Stimulated activated memory B cell treated with anti-CD40 and anti-IgM and Interleukin-4, amounts not matched to agents 10 μg/mL and 1 μg/mL and 100 μg/mL, for 72 hours (primary cell): ENCODE data around the gene CYP4F3.
"Not testable (repeated sequence)": the region's sequence is repeated elsewhere in the genome, so short reads cannot be mapped to it uniquely, and the experiment has no call there.

ENCODE experiments used
- ATAC-seq: fragments of 150-1000 bp; cut with Tn5 transposase; 2 replicates; pipeline ENCODE4 v1.10.0; 2021
- H3K27ac Mint-ChIP-seq: one replicate; pipeline ENCODE4 v1.8.0; 2022; ENCODE audit warnings: mild to moderate bottlenecking, mixed read lengths
- H3K27me3 Mint-ChIP-seq: one replicate; pipeline ENCODE4 v1.8.0; 2022; ENCODE audit warnings: mixed read lengths
- H3K36me3 Mint-ChIP-seq: one replicate; pipeline ENCODE4 v1.8.0; 2022; ENCODE audit warnings: mixed read lengths
- H3K4me1 Mint-ChIP-seq: one replicate; pipeline ENCODE4 v1.8.0; 2022; ENCODE audit warnings: mixed read lengths
- H3K4me3 Mint-ChIP-seq: one replicate; pipeline ENCODE4 v1.8.0; 2022; ENCODE audit warnings: mild to moderate bottlenecking, moderate library complexity, mixed read lengths
- H3K9me3 Mint-ChIP-seq: one replicate; pipeline ENCODE4 v1.8.0; 2022; ENCODE audit warnings: mixed read lengths

CYP4F3 gene

GRCh38 chr19:15640294-15640903, at the start of gene CYP4F3:
Gene CYP4F3 (plus strand): TSS chr19:15640897. CDS start chr19:15641416, 519 bp downstream.
- no peak for ATAC-seq
- Mint-ChIP-seq H3K9me3 (peaks cover 13% of the 10 kb centered on the region), H3K36me3 (no peaks in the 10 kb centered on the region), H3K4me1 (peaks cover 30% of the 10 kb centered on the region), H3K27ac (no peak within 1 kb of the TSS), H3K27me3 (peaks cover 26% of the 10 kb centered on the region), H3K4me3 (no peak within 1 kb of the TSS)

GRCh38 chr19:15591796-15592195, 48.9 kb upstream of the CYP4F3 start:
- peaks cover 62% of the 10 kb centered on the region for H3K27me3 Mint-ChIP-seq
- peaks cover 6% of the 10 kb centered on the region for H3K4me1 Mint-ChIP-seq
- no peak overlapping the region for H3K4me3 Mint-ChIP-seq
- no peak overlapping the region for H3K27ac Mint-ChIP-seq
- H3K36me3 Mint-ChIP-seq, result no peaks in the 10 kb centered on the region
- ATAC-seq, result no peak
- peaks cover 6% of the 10 kb centered on the region for H3K9me3 Mint-ChIP-seq

- not testable (repeated sequence) for H3K27ac Mint-ChIP-seq, H3K4me3 Mint-ChIP-seq, ATAC-seq, H3K9me3 Mint-ChIP-seq, H3K4me1 Mint-ChIP-seq, H3K36me3 Mint-ChIP-seq
- H3K27me3 Mint-ChIP-seq, result peaks cover 59% of the 10 kb centered on the region
Measured at GRCh38 chr19:15592506-15592905, 48.2 kb upstream of the CYP4F3 start.

GRCh38 chr19:15593766-15594165, 46.9 kb upstream of the CYP4F3 start:
- peaks cover 47% of the 10 kb centered on the region for H3K27me3 Mint-ChIP-seq
- not testable (repeated sequence) for H3K9me3 Mint-ChIP-seq, H3K36me3 Mint-ChIP-seq, ATAC-seq, H3K4me3 Mint-ChIP-seq, H3K27ac Mint-ChIP-seq, H3K4me1 Mint-ChIP-seq

GRCh38 chr19:15595069-15595468, 45.6 kb upstream of the CYP4F3 start:
- peaks cover 6% of the 10 kb centered on the region for H3K9me3 Mint-ChIP-seq
- no peak overlapping the region for H3K27ac Mint-ChIP-seq
- no peak for ATAC-seq
- no peaks in the 10 kb centered on the region for H3K4me1 Mint-ChIP-seq
- H3K27me3 Mint-ChIP-seq, result peaks cover 37% of the 10 kb centered on the region
- H3K36me3 Mint-ChIP-seq, result no peaks in the 10 kb centered on the region
- no peak overlapping the region for H3K4me3 Mint-ChIP-seq

GRCh38 chr19:15607978-15608925, 32.4 kb upstream of the CYP4F3 start:
- H3K27me3 Mint-ChIP-seq, H3K36me3 Mint-ChIP-seq, H3K4me3 Mint-ChIP-seq, H3K4me1 Mint-ChIP-seq, ATAC-seq, H3K27ac Mint-ChIP-seq, H3K9me3 Mint-ChIP-seq: not testable (repeated sequence)

- H3K4me1 Mint-ChIP-seq, result no peaks in the 10 kb centered on the region
- no peaks in the 10 kb centered on the region for H3K36me3 Mint-ChIP-seq
- no peak overlapping the region for H3K27ac Mint-ChIP-seq
- H3K4me3 Mint-ChIP-seq, result no peak overlapping the region
- no peaks in the 10 kb centered on the region for H3K9me3 Mint-ChIP-seq
- ATAC-seq, result no peak
- H3K27me3 Mint-ChIP-seq, result peaks cover 7% of the 10 kb centered on the region
Measured at GRCh38 chr19:15609261-15609660, 31.4 kb upstream of the CYP4F3 start.

- no peak for ATAC-seq
- Mint-ChIP-seq H3K27me3 (peaks cover 29% of the 10 kb centered on the region), H3K9me3 (peaks cover 4% of the 10 kb centered on the region)
Measured at GRCh38 chr19:15612342-15612741, 28.4 kb upstream of the CYP4F3 start.

GRCh38 chr19:15613338-15613737, 27.4 kb upstream of the CYP4F3 start:
- Mint-ChIP-seq H3K36me3 (no peaks in the 10 kb centered on the region), H3K4me1 (no peaks in the 10 kb centered on the region), H3K27ac (no peak overlapping the region), H3K4me3 (no peak overlapping the region), H3K27me3 (peaks cover 39% of the 10 kb centered on the region), H3K9me3 (peaks cover 4% of the 10 kb centered on the region)
- no peak for ATAC-seq

More at GRCh38 chr19:15612342-15612741, 28.4 kb upstream of the CYP4F3 start:
- no peaks in the 10 kb centered on the region for H3K36me3 Mint-ChIP-seq
- H3K27ac Mint-ChIP-seq, result no peak overlapping the region
- no peak overlapping the region for H3K4me3 Mint-ChIP-seq
- H3K4me1 Mint-ChIP-seq, result no peaks in the 10 kb centered on the region

- ATAC-seq, result no peak
Measured at GRCh38 chr19:15614507-15615379, 26.0 kb upstream of the CYP4F3 start, which contains the start of gene CYP4F8. Gene CYP4F8 (plus strand): TSS chr19:15615218. CDS start chr19:15615617, 399 bp downstream.

GRCh38 chr19:15615526-15615925, 25.2 kb upstream of the CYP4F3 start:
- no peaks in the 10 kb centered on the region for H3K36me3 Mint-ChIP-seq
- H3K27me3 Mint-ChIP-seq, result peaks cover 54% of the 10 kb centered on the region
- H3K27ac Mint-ChIP-seq, result no peak overlapping the region
- H3K4me1 Mint-ChIP-seq, result no peaks in the 10 kb centered on the region
- H3K4me3 Mint-ChIP-seq, result no peak overlapping the region
- peak; percentile 24 for ATAC-seq
- peaks cover 4% of the 10 kb centered on the region for H3K9me3 Mint-ChIP-seq

More at GRCh38 chr19:15614507-15615379, 26.0 kb upstream of the CYP4F3 start, which contains the start of gene CYP4F8:
- Mint-ChIP-seq H3K27me3 (peaks cover 53% of the 10 kb centered on the region), H3K36me3 (no peaks in the 10 kb centered on the region), H3K4me3 (no peak within 1 kb of the TSS), H3K9me3 (peaks cover 4% of the 10 kb centered on the region), H3K27ac (no peak within 1 kb of the TSS), H3K4me1 (no peaks in the 10 kb centered on the region)

- Mint-ChIP-seq H3K27ac (no peak overlapping the region), H3K36me3 (no peaks in the 10 kb centered on the region), H3K4me1 (no peaks in the 10 kb centered on the region), H3K4me3 (no peak overlapping the region), H3K27me3 (peaks cover 54% of the 10 kb centered on the region), H3K9me3 (peaks cover 4% of the 10 kb centered on the region)
- no peak for ATAC-seq
Measured at GRCh38 chr19:15616183-15616582, 24.5 kb upstream of the CYP4F3 start.

GRCh38 chr19:15616627-15617270, 23.9 kb upstream of the CYP4F3 start:
- H3K4me1 Mint-ChIP-seq, result no peaks in the 10 kb centered on the region
- H3K27ac Mint-ChIP-seq, result no peak overlapping the region
- ATAC-seq, result no peak
- peaks cover 54% of the 10 kb centered on the region for H3K27me3 Mint-ChIP-seq
- H3K36me3 Mint-ChIP-seq, result no peaks in the 10 kb centered on the region
- H3K4me3 Mint-ChIP-seq, result no peak overlapping the region
- H3K9me3 Mint-ChIP-seq, result peaks cover 4% of the 10 kb centered on the region

- H3K4me3 Mint-ChIP-seq, result no peak overlapping the region
- H3K36me3 Mint-ChIP-seq, result no peaks in the 10 kb centered on the region
- H3K9me3 Mint-ChIP-seq, result peaks cover 4% of the 10 kb centered on the region
Measured at GRCh38 chr19:15618321-15618720, 22.4 kb upstream of the CYP4F3 start.

More at GRCh38 chr19:15618321-15618720, 22.4 kb upstream of the CYP4F3 start:
- Mint-ChIP-seq H3K4me1 (no peaks in the 10 kb centered on the region), H3K27me3 (peaks cover 70% of the 10 kb centered on the region), H3K27ac (no peak overlapping the region)
- ATAC-seq, result no peak
